ENCODE data around the gene EHD2.
A peak's percentile ranks its signal among the peaks of the same experiment; 100 is the strongest.
"Not testable (repeated sequence)": the region's sequence is repeated elsewhere in the genome, so short reads cannot be mapped to it uniquely, and the experiment has no call there.

EHD2 gene

GRCh38 chr19:47762615-47763308 is 49.5 kb downstream of the EHD2 start:
- CTCF ChIA-PET: interaction anchor here (0.6 kb wide), 1 partner anchor 47 kb away, joined by 4 read pairs; no protein-coding TSS in a partner anchor
- POLR2A ChIA-PET (ENCODE audit: low non-redundant PET): no interaction called here
- no peak for DNase-seq (ENCODE audit: low spot score)
- no peak overlapping the region for H3K27ac ChIP-seq
- no peak for TF ChIP-seq CTCF (conservative IDR thresholded peaks at IDR 0.05; ENCODE audit: low read depth)

- DNase-seq (ENCODE audit: low spot score); POLR2A ChIA-PET (ENCODE audit: low non-redundant PET); H3K27ac ChIP-seq: not testable (repeated sequence)
- CTCF ChIA-PET: interaction anchor here (0.6 to 1.1 kb wide), 4 partner anchors 9 to 840 kb away, joined by 3 to 5 read pairs (median 4); no protein-coding TSS in a partner anchor
These were observed 51.5 kb downstream of the EHD2 start for GRCh38 chr19:47764705-47765104.

GRCh38 chr19:47765523-47766358 is 52.5 kb downstream of the EHD2 start:
- H3K27ac ChIP-seq: no peak overlapping the region
- TF ChIP-seq CTCF (conservative IDR thresholded peaks at IDR 0.05; ENCODE audit: low read depth): peak; percentile 67
- ChIA-PET POLR2A (ENCODE audit: low non-redundant PET) (interaction anchor here (0.6 kb wide), 2 partner anchors 24 to 112 kb away, joined by 3 to 4 read pairs; no protein-coding TSS in a partner anchor), CTCF (interaction anchor here (0.6 to 1.3 kb wide), 5 partner anchors 17 to 839 kb away, joined by 3 to 6 read pairs (median 5); no protein-coding TSS in a partner anchor)
- no peak for DNase-seq (ENCODE audit: low spot score)

GRCh38 chr19:47766359-47766620 is 53.1 kb downstream of the EHD2 start:
- POLR2A ChIA-PET (ENCODE audit: low non-redundant PET): no interaction called here
- no peak overlapping the region for H3K27ac ChIP-seq
- no peak for TF ChIP-seq CTCF (conservative IDR thresholded peaks at IDR 0.05; ENCODE audit: low read depth)
- no peak for DNase-seq (ENCODE audit: low spot score)
- CTCF ChIA-PET: interaction anchor here (0.6 to 1.3 kb wide), 3 partner anchors 17 to 59 kb away, joined by 3 to 6 read pairs (median 5); no protein-coding TSS in a partner anchor

- H3K27ac ChIP-seq: no peak overlapping the region
- no peak for TF ChIP-seq CTCF (conservative IDR thresholded peaks at IDR 0.05; ENCODE audit: low read depth)
- ChIA-PET POLR2A (ENCODE audit: low non-redundant PET) (no interaction called here), CTCF (interaction anchor here (0.6 to 0.9 kb wide), 2 partner anchors 9 to 21 kb away, joined by 3 to 5 read pairs; no protein-coding TSS in a partner anchor)
- DNase-seq (ENCODE audit: low spot score): no peak
These were observed 53.4 kb downstream of the EHD2 start for GRCh38 chr19:47766670-47767069.

- TF ChIP-seq CTCF (conservative IDR thresholded peaks at IDR 0.05; ENCODE audit: low read depth): no peak
- no peak overlapping the region for H3K27ac ChIP-seq
- CTCF ChIA-PET: interaction anchor here (0.6 to 0.9 kb wide), 2 partner anchors 9 to 21 kb away, joined by 3 to 5 read pairs; no protein-coding TSS in a partner anchor
- DNase-seq (ENCODE audit: low spot score): no peak
- POLR2A ChIA-PET (ENCODE audit: low non-redundant PET): interaction anchor here (0.6 kb wide), 1 partner anchor 19 kb away, joined by 7 read pairs; no protein-coding TSS in a partner anchor
These were observed 54.1 kb downstream of the EHD2 start for GRCh38 chr19:47767349-47767748.
